SJSA1 (cell line): ENCODE measurements around the gene SARNP. TPM values are rescaled to one million over a fixed set of nuclear protein-coding genes. Genes with fewer than 3 reads are reported as not detected.
"Not testable (repeated sequence)": the region's sequence is repeated elsewhere in the genome, so short reads cannot be mapped to it uniquely, and the experiment has no call there.

ENCODE experiments used
- DNase-seq, 2 experiments: peaks; one replicate each; pipeline ENCODE4 v3.0.0-alpha.2; 2015 to 2020; ENCODE audit warnings: low spot score in 2 of 2, low read depth in 1 of 2
- H3K27ac ChIP-seq: fragments of 250-450 bp; sonication (Bioruptor Pico); 2 replicates; pipeline ENCODE4 v1.5.1; 2020; ENCODE audit warnings: mild to moderate bottlenecking, moderate library complexity
- H3K27me3 ChIP-seq: fragments of 250-450 bp; sonication (Bioruptor Pico); replicated peaks from 2 replicates; pipeline ENCODE4 v1.5.1; 2020; ENCODE audit warnings: mild to moderate bottlenecking, moderate library complexity
- H3K36me3 ChIP-seq: fragments of 250-450 bp; sonication (Bioruptor Pico); 2 replicates; pipeline ENCODE4 v1.5.1; 2020; ENCODE audit warnings: mild to moderate bottlenecking
- H3K4me1 ChIP-seq: fragments of 250-450 bp; sonication (Bioruptor Pico); replicated peaks from 2 replicates; pipeline ENCODE4 v1.6.1; 2021; ENCODE audit warnings: mild to moderate bottlenecking
- H3K4me3 ChIP-seq: fragments of 250-450 bp; sonication (Bioruptor Pico); 2 replicates; pipeline ENCODE4 v1.5.1; 2020; ENCODE audit warnings: mild to moderate bottlenecking
- H3K9me3 ChIP-seq: fragments of 250-450 bp; sonication (Bioruptor Pico); replicated peaks from 2 replicates; pipeline ENCODE4 v1.5.1; 2020; ENCODE audit warnings: mild to moderate bottlenecking
- total RNA-seq: library from RNA; depleted of rRNA; stranded (reverse); fragments of >200 nt; shearing (Covaris generic); gene quantifications from 2 replicates; pipeline ENCODE4 v1.2.3, GENCODE V29; 2014

The SARNP gene
- total RNA-seq, 1 experiment from 2014 or later, result 124 TPM

DNA sequence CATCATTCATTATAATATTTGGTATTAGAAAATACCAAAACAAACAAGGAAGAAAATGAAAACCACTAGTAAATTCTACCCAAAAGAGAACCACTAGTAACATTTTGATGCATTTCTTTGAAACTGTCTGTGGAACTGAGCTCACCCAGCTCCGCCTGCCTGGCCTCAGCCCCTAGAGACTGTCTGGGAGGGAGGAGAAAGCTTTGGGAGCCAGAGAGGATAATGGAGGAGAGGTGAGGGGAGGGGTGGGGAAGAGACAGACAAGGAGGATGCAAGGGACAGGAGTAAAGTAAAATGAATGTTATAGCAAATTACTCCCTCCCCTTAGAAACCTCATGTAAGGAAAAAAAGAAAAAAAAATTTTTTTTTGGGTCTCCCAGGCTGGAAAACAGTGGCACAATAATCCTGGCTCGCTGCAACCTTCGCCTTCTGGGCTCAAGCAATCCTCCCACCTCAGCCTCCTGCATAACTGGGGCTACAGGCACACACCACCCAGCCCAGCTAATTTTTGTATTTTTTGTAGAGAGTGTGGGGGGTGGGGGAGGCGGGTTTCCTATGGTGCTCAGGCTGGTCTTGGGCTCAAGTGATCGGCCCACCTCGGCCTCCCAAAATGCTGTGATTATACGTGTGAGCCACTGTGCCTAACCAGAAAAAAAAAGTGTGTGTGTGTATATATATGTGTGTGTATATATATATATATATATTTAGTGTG lies 28.4 kb upstream of the SARNP start:
- Histone ChIP-seq H3K4me3 (no peak overlapping the region), H3K36me3 (no peaks in the 10 kb centered on the region), H3K27me3 (no peaks in the 10 kb centered on the region), H3K4me1 (peaks cover 41% of the 10 kb centered on the region), H3K27ac (no peak overlapping the region), H3K9me3 (no peaks in the 10 kb centered on the region)
- DNase-seq, result no peak

DNA sequence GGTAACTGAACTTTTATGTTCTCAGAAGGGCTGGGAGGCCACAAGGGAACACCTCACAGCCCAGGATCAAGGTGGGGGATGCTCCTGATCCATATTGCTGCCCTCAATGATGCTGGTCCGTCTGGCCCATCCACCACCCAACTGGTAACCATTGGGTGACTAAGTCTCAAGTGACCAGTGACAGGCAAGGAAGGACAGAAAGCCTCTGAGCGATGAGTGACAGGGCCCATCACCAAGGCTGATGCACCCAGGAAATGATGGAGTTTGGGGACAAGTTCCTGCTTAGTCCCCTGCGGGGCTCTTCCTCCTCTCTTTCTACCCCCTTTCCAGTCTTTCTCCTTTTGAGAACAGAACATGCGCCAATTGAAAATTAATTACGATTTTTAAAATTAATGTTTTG lies 27.8 kb upstream of the SARNP start:
- Histone ChIP-seq H3K27me3 (no peaks in the 10 kb centered on the region), H3K36me3 (no peaks in the 10 kb centered on the region), H3K4me1 (peaks cover 41% of the 10 kb centered on the region), H3K27ac (no peak overlapping the region), H3K9me3 (no peaks in the 10 kb centered on the region), H3K4me3 (no peak overlapping the region)
- no peak for DNase-seq

DNA sequence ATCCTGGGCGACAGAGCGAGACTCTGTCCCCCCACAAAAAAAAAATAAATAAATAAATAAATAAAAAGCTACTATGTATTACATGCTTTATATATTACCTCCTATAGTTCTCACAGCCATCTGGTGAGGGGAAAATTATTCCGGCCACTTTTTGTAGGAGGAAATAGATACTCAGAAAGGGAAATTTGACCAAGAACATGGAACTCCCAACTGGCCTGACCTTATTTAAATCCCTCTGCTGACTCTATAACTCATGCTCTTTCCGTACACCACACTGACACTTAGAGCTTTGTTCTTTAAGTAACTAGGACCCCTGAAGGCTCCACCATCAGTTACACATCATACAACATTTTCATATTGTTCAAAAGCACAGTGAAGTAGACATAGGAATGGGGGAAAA lies 27.4 kb upstream of the SARNP start:
- Histone ChIP-seq H3K27me3 (no peaks in the 10 kb centered on the region), H3K4me3 (no peak overlapping the region), H3K9me3 (no peaks in the 10 kb centered on the region), H3K4me1 (peaks cover 41% of the 10 kb centered on the region), H3K27ac (no peak overlapping the region), H3K36me3 (peaks cover under 1% of the 10 kb centered on the region; the same call in 1 of the 2 replicates)
- no peak for DNase-seq

DNA sequence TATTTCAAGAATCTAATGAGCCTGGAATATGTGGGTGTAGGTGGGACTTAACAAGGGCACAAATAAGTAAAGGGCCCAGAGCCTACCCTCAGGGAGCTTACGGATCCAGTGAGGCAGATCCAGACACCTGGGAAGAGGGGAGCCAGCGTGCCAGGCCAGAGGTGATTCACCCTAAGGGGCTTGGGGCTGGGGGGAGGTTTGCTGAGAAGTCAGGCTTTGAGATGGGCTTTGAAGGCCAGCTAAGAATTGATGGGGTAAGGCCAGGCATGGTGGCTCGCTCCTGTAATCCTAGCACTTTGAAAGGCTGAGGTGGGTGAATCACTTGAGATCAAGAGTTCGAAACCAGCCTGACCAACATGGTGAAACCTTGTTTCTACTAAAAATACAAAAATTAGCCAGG lies 25.9 kb upstream of the SARNP start:
- H3K9me3 ChIP-seq, result no peaks in the 10 kb centered on the region
- H3K27ac ChIP-seq, result peak overlapping the region; percentile 73
- no peak overlapping the region for H3K4me3 ChIP-seq

DNA sequence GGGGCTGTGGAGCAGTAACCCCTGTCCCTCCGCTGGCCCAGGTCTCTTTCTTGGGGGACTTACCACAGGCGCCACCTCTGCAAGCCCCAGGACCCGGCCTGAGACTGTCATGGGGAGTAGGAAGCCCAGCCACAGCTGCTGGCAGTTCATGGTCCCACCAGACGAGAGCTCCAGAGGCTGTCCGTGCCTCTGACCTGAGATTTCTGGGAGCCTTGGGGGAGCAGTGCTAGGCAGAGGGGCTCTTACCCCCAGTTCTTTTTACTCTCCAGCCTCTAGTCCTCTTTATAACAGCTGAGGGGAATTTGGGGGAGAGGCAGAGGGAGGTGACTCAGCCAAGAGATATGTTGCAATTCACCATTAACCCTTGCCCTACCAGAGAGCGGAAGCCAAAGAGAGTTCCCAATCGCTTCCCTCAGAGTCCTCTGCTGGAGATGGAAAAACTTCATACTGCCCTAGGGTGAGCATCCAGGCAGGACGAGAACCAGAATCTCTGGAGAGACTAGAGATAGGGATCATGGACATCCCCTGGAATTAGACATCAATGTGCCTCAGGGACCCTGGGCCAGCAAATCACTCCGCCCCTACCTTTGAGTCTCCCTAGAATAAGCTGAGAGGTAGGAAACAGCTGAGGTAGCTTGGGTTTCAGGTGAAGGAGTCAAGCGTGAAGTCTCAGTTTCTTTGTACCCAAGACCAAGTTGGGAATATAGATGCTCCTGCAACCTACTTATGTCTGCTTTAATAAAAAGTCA lies 25.3 kb upstream of the SARNP start, which contains the start of gene MMP19:
Gene MMP19, minus strand, starts transcription at position 256 of the 749 bp plus-strand sequence. Its CDS starts 106 bp downstream, at position 150.
- Histone ChIP-seq H3K27ac (peak within 1 kb of the TSS; percentile 73), H3K36me3 (peaks cover 18% of the 10 kb centered on the region), H3K9me3 (no peaks in the 10 kb centered on the region), H3K4me3 (peak within 1 kb of the TSS; percentile 42), H3K27me3 (no peaks in the 10 kb centered on the region), H3K4me1 (peaks cover 35% of the 10 kb centered on the region)
- peak; percentile 72 to 74 for DNase-seq

More for the DNA sequence above, 25.9 kb upstream of the SARNP start:
- H3K27me3 ChIP-seq, result no peaks in the 10 kb centered on the region
- DNase-seq, result no peak
- H3K36me3 ChIP-seq, result peaks cover 13% of the 10 kb centered on the region
- H3K4me1 ChIP-seq, result peaks cover 39% of the 10 kb centered on the region

DNA sequence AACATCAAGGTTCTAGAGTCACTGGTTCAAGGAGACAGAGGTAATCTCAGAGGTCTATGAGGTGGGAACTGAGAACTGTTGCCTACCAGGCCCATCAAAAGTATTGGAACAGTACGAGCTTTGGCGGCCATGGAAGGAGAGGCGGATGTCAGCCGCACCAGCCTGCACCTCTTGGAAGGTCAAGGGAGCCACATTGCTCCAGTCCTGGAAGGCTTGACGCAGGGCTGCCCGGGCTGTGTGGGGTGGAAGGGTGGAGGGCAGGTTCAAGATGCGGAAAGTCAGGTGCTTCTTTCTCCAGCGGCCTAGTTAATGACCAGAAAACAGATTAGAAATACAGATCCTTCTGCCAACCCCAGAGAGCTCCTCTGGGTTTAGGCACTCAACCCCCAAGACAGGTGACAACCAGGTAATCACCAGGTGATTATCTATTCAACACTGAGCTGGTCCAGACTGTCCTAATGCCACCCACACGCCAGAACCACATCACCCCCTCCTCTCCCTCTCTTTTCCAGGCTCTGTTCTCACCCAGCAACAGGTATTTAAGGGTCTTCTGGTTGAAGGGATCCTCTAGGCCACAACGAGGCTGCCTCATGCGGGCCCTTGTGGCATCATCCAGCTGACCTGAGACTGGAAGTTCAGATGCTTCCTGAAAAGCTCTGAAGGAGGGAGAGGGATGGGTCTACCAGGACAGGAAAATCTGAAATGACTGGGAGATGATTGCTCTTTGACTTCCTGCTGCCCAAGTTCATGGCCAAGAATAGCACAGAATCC lies 23.2 kb upstream of the SARNP start:
- Histone ChIP-seq H3K4me3 (no peak overlapping the region), H3K27ac (no peak overlapping the region), H3K9me3 (no peaks in the 10 kb centered on the region), H3K36me3 (peaks cover 37% of the 10 kb centered on the region), H3K4me1 (peaks cover 21% of the 10 kb centered on the region), H3K27me3 (no peaks in the 10 kb centered on the region)
- DNase-seq, result no peak

DNA sequence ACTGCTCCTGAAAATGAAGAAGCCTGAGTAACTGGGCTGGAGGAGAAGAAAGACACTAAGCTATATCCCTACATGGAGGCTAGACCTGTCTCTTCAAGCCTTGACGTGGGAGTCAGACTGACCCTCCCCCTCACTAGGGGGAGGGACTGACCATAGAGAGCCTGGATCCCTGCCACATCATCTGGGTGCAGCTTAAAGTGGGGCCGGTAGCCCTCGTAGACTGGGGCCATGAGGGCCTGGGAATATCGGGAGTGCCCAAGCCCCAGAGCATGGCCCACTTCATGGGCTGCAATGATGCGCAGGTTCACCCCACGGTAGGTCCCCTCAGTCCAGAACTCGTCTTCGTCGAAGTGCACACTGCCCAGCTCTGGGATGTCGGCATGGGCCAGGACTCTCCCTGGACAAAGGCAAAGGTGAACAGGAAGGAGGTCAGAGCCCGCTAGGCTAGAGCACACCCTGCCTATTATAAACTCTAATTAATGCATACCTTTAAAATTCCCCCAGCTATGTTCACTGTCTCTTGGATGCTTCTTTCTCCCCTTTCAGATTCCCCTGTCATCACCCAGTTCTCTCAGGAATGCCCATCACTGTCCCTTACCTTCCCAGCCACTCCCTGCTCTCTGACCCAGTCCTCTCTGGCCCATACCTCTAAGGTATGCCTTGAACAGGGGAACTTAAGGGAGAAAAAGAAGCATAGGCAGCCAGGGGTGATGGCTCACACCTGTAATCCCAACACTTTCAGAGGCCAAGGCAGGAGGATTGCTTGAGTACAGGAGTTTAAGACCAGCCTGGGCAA lies 22.0 kb upstream of the SARNP start:
- no peaks in the 10 kb centered on the region for H3K9me3 ChIP-seq
- peaks cover 21% of the 10 kb centered on the region for H3K4me1 ChIP-seq
- H3K36me3 ChIP-seq, result peaks cover 37% of the 10 kb centered on the region
- no peaks in the 10 kb centered on the region for H3K27me3 ChIP-seq
- no peak for DNase-seq
- H3K4me3 ChIP-seq, result no peak overlapping the region
- no peak overlapping the region for H3K27ac ChIP-seq

DNA sequence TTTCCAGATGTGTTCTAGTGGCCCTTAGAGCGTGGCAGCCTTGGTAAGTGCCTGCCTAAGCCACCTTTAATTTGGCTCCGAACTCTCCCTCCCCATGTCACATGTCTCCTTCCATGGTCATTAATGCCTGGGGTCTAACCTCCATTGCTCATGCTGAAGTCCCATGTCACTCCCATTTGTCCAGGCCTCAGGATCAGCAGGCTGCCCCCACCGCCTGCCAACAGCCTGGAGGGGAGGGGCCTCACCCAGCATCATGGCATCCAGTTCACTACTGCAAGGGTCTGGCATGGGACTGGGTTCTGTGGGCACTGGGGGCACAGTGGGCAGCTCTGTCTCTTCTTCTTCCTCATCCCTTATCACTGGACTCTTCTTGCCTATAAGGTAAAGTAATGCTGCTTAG lies 20.8 kb upstream of the SARNP start:
- Histone ChIP-seq H3K4me1 (peaks cover 20% of the 10 kb centered on the region), H3K36me3 (peaks cover 37% of the 10 kb centered on the region), H3K4me3 (no peak overlapping the region), H3K27ac (no peak overlapping the region), H3K27me3 (no peaks in the 10 kb centered on the region), H3K9me3 (no peaks in the 10 kb centered on the region)
- DNase-seq, result no peak

DNA sequence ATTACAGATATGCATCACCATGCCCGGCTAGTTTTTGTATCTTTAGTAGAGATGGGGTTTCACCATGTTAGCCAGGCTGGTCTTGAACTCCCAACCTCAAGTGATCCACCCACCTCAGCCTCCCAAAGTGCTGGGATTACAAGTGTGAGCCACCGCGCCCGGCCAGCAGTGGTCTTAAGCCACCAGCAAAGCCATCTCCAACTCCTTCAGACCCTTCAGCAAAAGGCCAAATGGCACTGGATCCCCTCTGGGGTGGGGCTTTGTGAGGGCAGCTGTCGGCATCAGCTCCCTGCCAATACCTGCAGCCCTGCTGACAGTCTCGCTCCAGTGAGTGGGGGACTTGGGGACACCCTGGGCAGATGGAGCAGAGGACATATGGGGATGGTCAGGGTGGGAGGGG lies 16.9 kb upstream of the SARNP start:
- H3K27me3 ChIP-seq, H3K4me3 ChIP-seq, DNase-seq, H3K4me1 ChIP-seq, H3K27ac ChIP-seq, H3K9me3 ChIP-seq: not testable (repeated sequence)
- H3K36me3 ChIP-seq, result peaks cover 32% of the 10 kb centered on the region

DNA sequence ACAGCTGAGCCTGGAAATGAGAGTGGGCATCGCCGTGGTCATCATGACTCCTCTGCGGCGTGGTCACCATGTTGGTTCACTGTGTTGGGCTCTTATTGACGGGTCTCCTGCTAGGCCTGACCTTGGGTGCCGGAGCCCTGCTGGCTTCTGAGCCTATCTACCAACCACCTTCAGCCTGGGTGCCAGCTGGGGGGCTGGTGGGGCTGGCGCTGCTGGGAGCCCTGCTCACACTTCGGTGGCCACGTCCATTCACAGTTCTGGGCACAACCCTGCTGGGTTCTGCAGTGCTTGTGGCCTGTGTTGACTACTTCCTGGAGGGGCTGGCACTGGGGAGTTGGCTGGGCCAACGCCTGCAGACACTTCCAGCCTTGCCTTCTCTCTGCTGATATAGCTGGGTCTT lies 15.5 kb upstream of the SARNP start:
- Histone ChIP-seq H3K9me3 (no peaks in the 10 kb centered on the region), H3K36me3 (peaks cover 27% of the 10 kb centered on the region), H3K27me3 (no peaks in the 10 kb centered on the region), H3K27ac (no peak overlapping the region), H3K4me1 (peaks cover 15% of the 10 kb centered on the region), H3K4me3 (no peak overlapping the region)
- no peak for DNase-seq

DNA sequence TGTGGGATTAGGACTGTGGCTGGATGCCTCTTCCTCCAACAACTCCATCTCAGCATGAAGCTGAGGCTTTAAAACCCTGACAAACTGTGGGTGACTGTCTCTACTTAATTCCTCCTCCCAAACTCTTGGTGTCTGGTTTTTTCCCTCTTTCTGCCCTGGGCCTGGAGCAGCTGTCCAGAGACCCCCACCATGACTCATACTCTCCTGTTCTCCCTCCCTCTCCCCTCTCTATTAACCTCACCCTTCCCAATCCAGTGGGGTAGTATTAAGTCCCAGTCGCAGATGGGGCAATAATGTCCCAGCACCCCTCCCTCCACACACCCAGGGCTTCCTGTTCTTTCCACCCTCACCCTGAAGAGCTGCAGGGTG lies 13.9 kb upstream of the SARNP start:
- no peak for DNase-seq
- H3K4me3 ChIP-seq, result no peak overlapping the region

DNA sequence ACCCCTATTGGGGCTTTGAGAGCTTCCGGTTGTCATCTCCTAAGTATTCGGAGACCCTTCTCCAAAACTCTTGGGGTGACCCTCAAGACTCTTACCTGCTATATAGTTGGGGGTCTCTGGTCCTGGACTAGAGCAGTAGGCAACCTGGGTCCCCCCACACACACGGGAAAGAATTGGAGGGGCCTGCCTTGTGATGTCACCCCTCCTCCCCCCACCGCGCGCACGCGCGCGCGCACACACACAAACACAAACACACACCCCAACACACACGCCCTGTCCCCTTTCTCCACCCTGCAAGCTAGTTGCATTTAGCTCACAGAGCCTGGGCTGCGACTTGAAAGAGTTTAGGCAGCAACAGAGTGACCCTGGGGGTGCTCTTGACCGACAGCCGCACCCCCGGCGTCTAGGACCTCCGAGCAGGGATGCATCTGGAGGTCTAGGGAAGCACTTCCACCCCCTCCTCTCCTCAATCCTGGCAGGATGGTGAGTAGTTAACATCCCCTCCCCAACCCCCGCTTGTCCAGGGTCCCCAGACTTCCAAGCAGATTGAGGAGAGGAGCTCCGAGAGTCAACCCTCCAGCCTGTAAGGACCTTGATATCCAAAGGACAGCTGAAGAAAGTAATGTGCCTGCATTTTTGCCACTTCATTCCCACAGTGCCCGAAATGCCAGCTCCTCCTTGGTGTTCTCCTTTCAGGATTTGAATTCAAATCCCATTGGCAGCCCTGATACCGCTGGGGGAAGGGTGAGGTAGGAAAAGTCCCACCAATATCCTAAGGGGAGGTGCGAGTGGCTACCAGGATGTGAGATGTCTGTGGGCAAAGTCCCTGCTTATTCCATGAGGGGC lies 13.3 kb upstream of the SARNP start:
- Histone ChIP-seq H3K4me3 (peak overlapping the region; percentile 54), H3K36me3 (peaks cover 18% of the 10 kb centered on the region), H3K9me3 (no peaks in the 10 kb centered on the region), H3K27ac (peak overlapping the region; percentile 64), H3K27me3 (no peaks in the 10 kb centered on the region), H3K4me1 (peaks cover 20% of the 10 kb centered on the region)
- DNase-seq, result peak; percentile 62 to 72

More for the DNA sequence above, 13.9 kb upstream of the SARNP start:
- Histone ChIP-seq H3K9me3 (no peaks in the 10 kb centered on the region), H3K27ac (no peak overlapping the region), H3K27me3 (no peaks in the 10 kb centered on the region), H3K4me1 (peaks cover 20% of the 10 kb centered on the region), H3K36me3 (peaks cover 22% of the 10 kb centered on the region)
